Uterus (tissue), 2 donors: ENCODE results near the gene MAP4K4.

Source experiments
- CTCF ChIP-seq, 4 experiments: fragments of 200-600 bp in 2 of 4; fragments of 450-650 bp in 2 of 4; sonication (generic) in 2 of 4; IDR thresholded peaks; one replicate each; pipeline ENCODE4 v1.5.1; 2016 to 2019; ENCODE audit warnings: antibody characterized with exemption in 4 of 4, mild to moderate bottlenecking in 2 of 4, moderate library complexity in 1 of 4
- POLR2A ChIP-seq, 2 donors: fragments of 450-650 bp; IDR thresholded peaks; one replicate each; pipeline ENCODE4 v1.6.1; 2016; ENCODE audit warnings: antibody characterized with exemption in 2 of 2, mild to moderate bottlenecking in 1 of 2, moderate library complexity in 1 of 2

GRCh38 chr2:101858246-101858645 lies 160.7 kb downstream of the MAP4K4 start:
- TF ChIP-seq CTCF (IDR thresholded peaks at IDR 0.05) (no peak), POLR2A (IDR thresholded peaks at IDR 0.05) (no peak)
